ENCODE measurements around the gene CARS2. TPM values are rescaled to one million over a fixed set of nuclear protein-coding genes. Genes with fewer than 3 reads are reported as not detected.

The CARS2 gene
- total and polyA plus RNA-seq, 2 donors (not counting 3 experiments of a cell fraction or from before 2014, with no cell fraction given), result 42.0 to 51.2 TPM

DNA sequence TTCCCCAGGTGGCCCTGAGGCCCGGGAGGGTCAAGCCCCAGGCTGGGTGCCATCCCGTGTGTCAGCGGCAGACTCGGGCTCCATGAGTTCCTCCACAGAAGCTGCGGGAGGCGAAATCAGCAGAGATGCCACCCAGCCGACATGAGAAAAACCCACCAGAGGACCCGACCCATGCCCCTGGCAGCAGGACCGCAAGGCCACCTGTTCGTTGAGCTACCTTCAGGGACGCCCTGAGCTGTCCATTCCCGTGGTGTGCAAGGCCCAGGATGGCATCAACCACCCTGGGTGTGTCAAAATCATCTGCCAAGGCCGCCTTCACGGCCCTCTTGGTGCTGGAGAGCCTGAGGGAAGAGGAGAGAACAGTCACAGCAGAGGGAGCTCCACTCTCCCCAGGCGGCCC, 60.2 kb downstream of the CARS2 start:
- FAIRE-seq, result no peak

DNA sequence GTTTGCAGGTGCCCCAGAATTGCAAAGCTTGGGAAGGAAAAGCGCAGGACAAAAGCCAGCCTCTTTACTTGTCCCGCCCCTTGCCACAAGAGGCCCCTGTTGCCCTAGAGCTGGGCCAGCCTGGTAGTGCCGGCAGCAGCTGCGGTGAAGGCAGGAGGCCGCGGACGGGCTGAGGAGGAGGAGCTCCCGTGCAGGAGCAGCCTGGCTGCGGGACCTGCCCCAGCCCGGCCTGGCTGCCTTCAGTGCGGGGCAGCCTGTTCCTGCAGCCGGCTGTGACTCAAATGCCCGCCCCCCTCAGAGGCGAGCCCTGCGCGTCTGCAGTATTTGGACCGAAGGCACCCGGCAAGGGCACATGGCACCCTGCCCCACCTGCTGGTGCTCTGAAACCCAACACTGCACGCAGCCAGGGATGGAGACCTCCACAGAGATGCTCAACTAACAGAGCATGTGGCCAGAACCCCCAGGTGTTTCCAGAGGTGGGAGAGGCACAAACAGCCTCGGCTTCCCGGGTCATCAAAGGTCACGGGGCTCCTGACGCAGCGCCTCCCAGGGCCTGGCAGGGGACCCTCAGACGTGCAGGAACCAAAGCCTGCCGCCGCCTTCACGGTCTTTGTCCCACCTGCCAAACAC, 60.9 kb downstream of the CARS2 start:
- no peaks in the 10 kb centered on the region for H3K9me1 ChIP-seq (replicated peaks; ENCODE audit: control insufficient read depth, extremely low read depth, insufficient read depth, low read length)
- H2AFZ ChIP-seq (ENCODE audit: low read depth, low read length), result no peak overlapping the region
- no peaks in the 10 kb centered on the region for H3K4me1 ChIP-seq (ENCODE audit: control insufficient read depth, extremely low read depth, insufficient read depth, low read length)
- dilution Hi-C loops (cut with MboI; ENCODE audit: extremely low pct_ligation_motif_present, low sequenced_read_pairs), result no loop called here
- H3K4me2 ChIP-seq (ENCODE audit: insufficient read depth, low read length), result no peak overlapping the region
- peaks cover 0 to 7% of the 10 kb centered on the region in 2 experiments for H3K36me3 ChIP-seq (ENCODE audit: control insufficient read depth in 2 of 2, extremely low read depth in 1 of 2, insufficient read depth in 2 of 2, low read length in 2 of 2)
- H4K20me1 ChIP-seq (replicated peaks; ENCODE audit: control insufficient read depth, extremely low read depth, insufficient read depth, low read length), result no peaks in the 10 kb centered on the region
- POLR2A ChIA-PET, result no interaction called here
- H3K9ac ChIP-seq (replicated peaks; ENCODE audit: extremely low read depth, insufficient read depth, low read length), result no peak overlapping the region
- CTCF ChIA-PET, result interaction anchor here (0.6 to 2.2 kb wide), 13 partner anchors 9 to 424 kb away, joined by 3 to 12 read pairs (median 4); no protein-coding TSS in a partner anchor
- H3K79me2 ChIP-seq (ENCODE audit: control insufficient read depth, insufficient read depth, low read length), result no peaks in the 10 kb centered on the region
- no peaks in the 10 kb centered on the region for H3K27me3 ChIP-seq (ENCODE audit: control insufficient read depth in 2 of 2, insufficient read depth in 2 of 2, low read length in 2 of 2)
- DNase-seq (ENCODE audit: low read depth, low spot score) (peak; percentile 50), FAIRE-seq (no peak)
- intact Hi-C loops (cut with micrococcal nuclease), result loop anchor here (1.0 to 2.0 kb wide), 2 partner anchors 68 to 174 kb away; partner anchors contain the start of gene ING1
- BruUV-seq (replicated peaks), result no TSS peak
- no peak overlapping the region for H3K27ac ChIP-seq (ENCODE audit: insufficient read depth, low read depth, low read length)
- no peaks in the 10 kb centered on the region for H3K9me3 ChIP-seq (replicated peaks; ENCODE audit: control insufficient read depth, insufficient read depth, low read length)
- H3K4me3 ChIP-seq (replicated peaks in 1 of 3; ENCODE audit: insufficient read depth in 1 of 3, low read depth in 1 of 3, low read length in 3 of 3), result no peak overlapping the region
- TF ChIP-seq GATA2 (IDR thresholded peaks at IDR 0.05; ENCODE audit: insufficient read depth, insufficient read length, low read depth, low read length) (no peak), EZH2 (IDR thresholded peaks at IDR 0.05; ENCODE audit: borderline replicate concordance, low read depth, low read length, severe bottlenecking) (no peak), POLR2AphosphoS5 (IDR thresholded peaks at IDR 0.05; ENCODE audit: insufficient read depth, low read depth, low read length) (no peak), POLR2A (IDR thresholded peaks at IDR 0.05; ENCODE audit: low read depth, low read length) (no peak), FOS (IDR thresholded peaks at IDR 0.05; ENCODE audit: borderline replicate concordance, insufficient read depth, low read length) (no peak)
- TF ChIP-seq, protein P1, sequence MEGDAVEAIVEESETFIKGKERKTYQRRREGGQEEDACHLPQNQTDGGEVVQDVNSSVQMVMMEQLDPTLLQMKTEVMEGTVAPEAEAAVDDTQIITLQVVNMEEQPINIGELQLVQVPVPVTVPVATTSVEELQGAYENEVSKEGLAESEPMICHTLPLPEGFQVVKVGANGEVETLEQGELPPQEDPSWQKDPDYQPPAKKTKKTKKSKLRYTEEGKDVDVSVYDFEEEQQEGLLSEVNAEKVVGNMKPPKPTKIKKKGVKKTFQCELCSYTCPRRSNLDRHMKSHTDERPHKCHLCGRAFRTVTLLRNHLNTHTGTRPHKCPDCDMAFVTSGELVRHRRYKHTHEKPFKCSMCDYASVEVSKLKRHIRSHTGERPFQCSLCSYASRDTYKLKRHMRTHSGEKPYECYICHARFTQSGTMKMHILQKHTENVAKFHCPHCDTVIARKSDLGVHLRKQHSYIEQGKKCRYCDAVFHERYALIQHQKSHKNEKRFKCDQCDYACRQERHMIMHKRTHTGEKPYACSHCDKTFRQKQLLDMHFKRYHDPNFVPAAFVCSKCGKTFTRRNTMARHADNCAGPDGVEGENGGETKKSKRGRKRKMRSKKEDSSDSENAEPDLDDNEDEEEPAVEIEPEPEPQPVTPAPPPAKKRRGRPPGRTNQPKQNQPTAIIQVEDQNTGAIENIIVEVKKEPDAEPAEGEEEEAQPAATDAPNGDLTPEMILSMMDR (IDR thresholded peaks at IDR 0.05; ENCODE audit: extremely low read depth in 1 of 2, insufficient read depth in 1 of 2, low read depth in 1 of 2, low read length in 2 of 2), result peak; percentile 26 to 57
- TF ChIP-seq, protein P2, sequence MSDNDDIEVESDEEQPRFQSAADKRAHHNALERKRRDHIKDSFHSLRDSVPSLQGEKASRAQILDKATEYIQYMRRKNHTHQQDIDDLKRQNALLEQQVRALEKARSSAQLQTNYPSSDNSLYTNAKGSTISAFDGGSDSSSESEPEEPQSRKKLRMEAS (IDR thresholded peaks at IDR 0.05; ENCODE audit: insufficient read depth, insufficient read length), result no peak

More for the DNA sequence above, 60.2 kb downstream of the CARS2 start:
- Histone ChIP-seq H3K79me2 (ENCODE audit: control insufficient read depth, insufficient read depth, low read length) (no peaks in the 10 kb centered on the region), H4K20me1 (replicated peaks; ENCODE audit: control insufficient read depth, extremely low read depth, insufficient read depth, low read length) (no peaks in the 10 kb centered on the region), H3K4me3 (replicated peaks in 1 of 3; ENCODE audit: insufficient read depth in 1 of 3, low read depth in 1 of 3, low read length in 3 of 3) (no peak overlapping the region), H3K9ac (replicated peaks; ENCODE audit: extremely low read depth, insufficient read depth, low read length) (no peak overlapping the region), H3K9me3 (replicated peaks; ENCODE audit: control insufficient read depth, insufficient read depth, low read length) (no peaks in the 10 kb centered on the region), H2AFZ (ENCODE audit: low read depth, low read length) (no peak overlapping the region), H3K27ac (ENCODE audit: insufficient read depth, low read depth, low read length) (no peak overlapping the region), H3K27me3 (ENCODE audit: control insufficient read depth in 2 of 2, insufficient read depth in 2 of 2, low read length in 2 of 2) (no peaks in the 10 kb centered on the region), H3K4me2 (ENCODE audit: insufficient read depth, low read length) (no peak overlapping the region), H3K4me1 (ENCODE audit: control insufficient read depth, extremely low read depth, insufficient read depth, low read length) (no peaks in the 10 kb centered on the region), H3K36me3 (ENCODE audit: control insufficient read depth in 2 of 2, extremely low read depth in 1 of 2, insufficient read depth in 2 of 2, low read length in 2 of 2) (peaks cover 0 to 9% of the 10 kb centered on the region in 2 experiments), H3K9me1 (replicated peaks; ENCODE audit: control insufficient read depth, extremely low read depth, insufficient read depth, low read length) (no peaks in the 10 kb centered on the region)
- intact Hi-C loops (cut with micrococcal nuclease) (loop anchor here (2.0 kb wide), 1 partner anchor 67 kb away; the partner anchor contains the start of gene ING1), dilution Hi-C loops (cut with MboI; ENCODE audit: extremely low pct_ligation_motif_present, low sequenced_read_pairs) (no loop called here)
- BruUV-seq (replicated peaks), result no TSS peak
- ChIA-PET CTCF (interaction anchor here (1.3 to 2.2 kb wide), 3 partner anchors 10 to 190 kb away, joined by 3 to 7 read pairs (median 5); no protein-coding TSS in a partner anchor), POLR2A (no interaction called here)
- TF ChIP-seq GATA2 (IDR thresholded peaks at IDR 0.05; ENCODE audit: insufficient read depth, insufficient read length, low read depth, low read length), result no peak
- DNase-seq (ENCODE audit: low read depth, low spot score), result no peak
